Keratinocyte (primary cell): Measurements from ENCODE around the gene PLEKHS1. TPM values are rescaled to one million over a fixed set of nuclear protein-coding genes. Genes with fewer than 3 reads are reported as not detected.

Source experiments
- DNase-seq: peaks from one replicate; pipeline ENCODE4 v3.0.0-alpha.2; 2011; ENCODE audit warnings: low read depth, missing footprints, low spot score
- FAIRE-seq: peaks from 2 replicates; lab custom pipeline; 2011; peaks lifted over from hg19 to GRCh38; lab: Jason Lieb, UNC
- H2AFZ ChIP-seq: 2 replicates; pipeline ENCODE4 v1.6.0; 2012; ENCODE audit warnings: low read length, control low read depth, inconsistent platforms; ENCODE audit not compliant: control insufficient read depth
- H3K27ac ChIP-seq: 2 replicates; pipeline ENCODE4 v1.5.1; 2011; ENCODE audit warnings: low read length; ENCODE audit not compliant: control insufficient read depth, insufficient read depth
- H3K27me3 ChIP-seq: 3 replicates; pipeline ENCODE4 v1.6.0; 2011; ENCODE audit warnings: low read length; ENCODE audit not compliant: control insufficient read depth, insufficient read depth; ENCODE audit errors: extremely low read depth
- H3K36me3 ChIP-seq, 2 experiments: 2 replicates in 1 of 2; 3 replicates in 1 of 2; pipeline ENCODE4 v1.5.1; 2011; ENCODE audit warnings: low read length in 2 of 2, mild to moderate bottlenecking in 1 of 2; ENCODE audit not compliant: control insufficient read depth in 2 of 2, insufficient read depth in 2 of 2; ENCODE audit errors: extremely low read depth in 1 of 2
- H3K4me1 ChIP-seq: 3 replicates; pipeline ENCODE4 v1.5.1; 2011; ENCODE audit warnings: low read length; ENCODE audit not compliant: control insufficient read depth, insufficient read depth; ENCODE audit errors: extremely low read depth
- H3K4me2 ChIP-seq: 3 replicates; pipeline ENCODE4 v1.6.0; 2011; ENCODE audit warnings: low read depth, low read length; ENCODE audit not compliant: control insufficient read depth, insufficient read depth; ENCODE audit errors: extremely low read depth
- H3K4me3 ChIP-seq, 3 experiments: fragments of 200-600 bp in 1 of 3; sonication (generic) in 1 of 3; 2 replicates in 2 of 3; 3 replicates in 1 of 3; pipeline ENCODE4 v1.5.1; 2011 to 2016; ENCODE audit warnings: low read length in 3 of 3, mild to moderate bottlenecking in 3 of 3, control low read depth in 2 of 3, inconsistent platforms in 1 of 3, low read depth in 1 of 3, mixed read lengths in 1 of 3, mixed run types in 1 of 3, moderate library complexity in 1 of 3; ENCODE audit not compliant: control insufficient read depth in 2 of 3, insufficient read depth in 2 of 3; ENCODE audit errors: extremely low read depth in 1 of 3
- H3K79me2 ChIP-seq: 2 replicates; pipeline ENCODE4 v1.6.0; 2012; ENCODE audit warnings: low read length; ENCODE audit not compliant: control insufficient read depth, insufficient read depth
- H3K9ac ChIP-seq: 3 replicates; pipeline ENCODE4 v1.6.0; 2011; ENCODE audit warnings: low read length; ENCODE audit not compliant: control insufficient read depth, insufficient read depth; ENCODE audit errors: extremely low read depth
- H3K9me1 ChIP-seq: 3 replicates; pipeline ENCODE4 v1.6.0; 2011; ENCODE audit warnings: low read length; ENCODE audit not compliant: control insufficient read depth, insufficient read depth; ENCODE audit errors: extremely low read depth
- H3K9me3 ChIP-seq: 2 replicates; pipeline ENCODE4 v1.5.1; 2012; ENCODE audit warnings: low read depth, low read length; ENCODE audit not compliant: control insufficient read depth
- H4K20me1 ChIP-seq: 3 replicates; pipeline ENCODE4 v1.6.0; 2011; ENCODE audit warnings: low read length; ENCODE audit not compliant: control insufficient read depth, insufficient read depth; ENCODE audit errors: extremely low read depth
- CTCF ChIP-seq, 3 experiments: IDR thresholded peaks in 1 of 3; conservative IDR thresholded peaks in 1 of 3; optimal IDR thresholded peaks in 1 of 3; 2 replicates in 2 of 3; 3 replicates in 1 of 3; pipeline versions ENCODE3 to v1.5.1; 2011; ENCODE audit warnings: low read length in 3 of 3, mild to moderate bottlenecking in 3 of 3, moderate library complexity in 2 of 3, control low read depth in 1 of 3, inconsistent platforms in 1 of 3; ENCODE audit not compliant: insufficient read depth in 2 of 3; ENCODE audit errors: extremely low read depth in 1 of 3
- EZH2 ChIP-seq: IDR thresholded peaks from one replicate; pipeline ENCODE4 v1.6.1; 2012; ENCODE audit warnings: inconsistent platforms, mild to moderate bottlenecking, low read length, moderate library complexity
- dilution Hi-C: fragments of 300-500 bp; cut with MboI; formaldehyde crosslinking; loops from one replicate; pipeline ENCODE4 v1.7.0; 2020; ENCODE audit warnings: low sequenced_read_pairs; ENCODE audit not compliant: extremely low pct_ligation_motif_present
- polyA plus RNA-seq, 5 experiments: library from polyadenylated mRNA; depleted of rRNA in 3 of 5; stranded (reverse) in 3 of 5; stranded (forward) in 1 of 5; unstranded in 1 of 5; fragments of >200 nt; gene quantifications; 1 replicate in 1 of 5; 2 replicates in 3 of 5; 3 replicates in 1 of 5; pipeline versions ENCODE4 v1.2.1 to v1.2.3, GENCODE V29; 2011 to 2012; ENCODE audit warnings: missing spikeins in 2 of 5, low read depth in 1 of 5, low replicate concordance in 1 of 5

Gene PLEKHS1
- polyA plus RNA-seq, 1 donor (not counting 4 experiments of a cell fraction or from before 2014, with no cell fraction given), result not detected

DNA sequence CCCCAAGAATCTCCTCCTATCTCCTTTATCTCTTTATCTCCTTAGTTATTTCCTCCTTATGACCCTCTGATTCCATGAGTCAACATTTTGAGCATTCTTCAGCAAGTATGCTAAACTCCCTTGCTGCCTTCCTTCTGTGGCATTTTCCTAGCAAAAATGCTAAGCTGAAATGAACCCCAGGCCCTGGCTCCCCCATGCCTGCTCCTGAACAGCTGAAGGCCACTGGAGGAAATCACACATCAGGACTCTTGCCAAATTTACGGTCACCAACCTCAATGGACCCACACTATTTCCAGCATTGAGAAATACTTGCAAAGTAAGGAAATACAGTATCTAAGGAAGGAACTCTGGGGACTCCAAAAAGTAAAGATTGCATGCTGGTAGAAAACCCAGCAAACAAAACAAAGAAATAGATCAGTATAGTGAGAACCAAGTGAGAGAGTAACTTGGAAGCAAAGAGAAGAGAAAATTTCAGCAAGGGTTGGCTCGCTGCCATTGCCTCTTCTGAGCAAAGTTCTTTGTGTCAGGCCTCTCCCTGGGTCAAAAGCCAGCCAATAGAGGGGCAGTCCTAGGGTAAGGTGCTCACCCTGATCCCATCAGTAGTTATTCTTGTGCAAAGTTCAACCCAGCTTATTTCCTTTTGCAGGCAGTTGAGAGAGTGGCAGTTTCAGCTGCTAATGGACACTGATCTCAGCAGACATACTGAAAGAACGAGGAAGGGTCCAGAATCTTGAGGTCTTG, 5.1 kb upstream of the PLEKHS1 start:
- H3K9me1 ChIP-seq, result no peaks in the 10 kb centered on the region
- FAIRE-seq (no peak), DNase-seq (no peak)
- TF ChIP-seq CTCF (optimal IDR thresholded peaks at IDR 0.05 in 1 of 3, IDR thresholded peaks at IDR 0.05 in 1 of 3, conservative IDR thresholded peaks at IDR 0.05 in 1 of 3; ENCODE audit: extremely low read depth in 1 of 3, insufficient read depth in 2 of 3, low read length in 3 of 3), result no peak
- TF ChIP-seq EZH2, result no peak
- H3K9me3 ChIP-seq, result no peaks in the 10 kb centered on the region
- no peak overlapping the region for H3K4me2 ChIP-seq
- H2AFZ ChIP-seq, result no peak overlapping the region
- H3K27ac ChIP-seq, result no peak overlapping the region
- H3K36me3 ChIP-seq, result no peaks in the 10 kb centered on the region
- H3K4me3 ChIP-seq, result no peak overlapping the region
- no peaks in the 10 kb centered on the region for H3K79me2 ChIP-seq
- H4K20me1 ChIP-seq, result no peaks in the 10 kb centered on the region
- dilution Hi-C loops, result no loop called here
- no peaks in the 10 kb centered on the region for H3K4me1 ChIP-seq
- H3K27me3 ChIP-seq, result peaks cover 3% of the 10 kb centered on the region
- H3K9ac ChIP-seq, result no peak overlapping the region

GRCh38 chr10:113752553-113752952, 1.1 kb downstream of the PLEKHS1 start:
- dilution Hi-C loops, result no loop called here
- no peak overlapping the region for H3K27ac ChIP-seq
- no peaks in the 10 kb centered on the region for H3K79me2 ChIP-seq
- TF ChIP-seq CTCF (optimal IDR thresholded peaks at IDR 0.05 in 1 of 3, IDR thresholded peaks at IDR 0.05 in 1 of 3, conservative IDR thresholded peaks at IDR 0.05 in 1 of 3; ENCODE audit: extremely low read depth in 1 of 3, insufficient read depth in 2 of 3, low read length in 3 of 3) (no peak), EZH2 (no peak)
- no peaks in the 10 kb centered on the region for H3K4me1 ChIP-seq
- H3K36me3 ChIP-seq, result no peaks in the 10 kb centered on the region
- H2AFZ ChIP-seq, result no peak overlapping the region
- DNase-seq (no peak), FAIRE-seq (no peak)
- H4K20me1 ChIP-seq, result no peaks in the 10 kb centered on the region
- H3K27me3 ChIP-seq, result no peaks in the 10 kb centered on the region
- H3K9me3 ChIP-seq, result no peaks in the 10 kb centered on the region
- no peak overlapping the region for H3K9ac ChIP-seq
- no peak overlapping the region for H3K4me2 ChIP-seq
- H3K4me3 ChIP-seq, result no peak overlapping the region
- no peaks in the 10 kb centered on the region for H3K9me1 ChIP-seq
